A673 (cell line): ENCODE measurements around the gene MYO1F.

Source experiments
- EZH2 ChIP-seq: fragments of 200-600 bp; sonication (generic); IDR thresholded peaks from 2 replicates; pipeline ENCODE4 v1.6.1; 2017; ENCODE audit warnings: borderline replicate concordance, low read depth, mild to moderate bottlenecking, mixed read lengths, antibody characterized with exemption, low read length; ENCODE audit not compliant: poor library complexity, severe bottlenecking
- TF ChIP-seq, protein P1 (sequence below): fragments of 300-800, 200-600 bp; sonication (generic); conservative IDR thresholded peaks from 2 replicates; pipeline ENCODE4 v1.5.1; 2017; ENCODE audit warnings: low read depth, mild to moderate bottlenecking, antibody characterized with exemption, low read length, moderate library complexity, mixed read lengths

DNA sequence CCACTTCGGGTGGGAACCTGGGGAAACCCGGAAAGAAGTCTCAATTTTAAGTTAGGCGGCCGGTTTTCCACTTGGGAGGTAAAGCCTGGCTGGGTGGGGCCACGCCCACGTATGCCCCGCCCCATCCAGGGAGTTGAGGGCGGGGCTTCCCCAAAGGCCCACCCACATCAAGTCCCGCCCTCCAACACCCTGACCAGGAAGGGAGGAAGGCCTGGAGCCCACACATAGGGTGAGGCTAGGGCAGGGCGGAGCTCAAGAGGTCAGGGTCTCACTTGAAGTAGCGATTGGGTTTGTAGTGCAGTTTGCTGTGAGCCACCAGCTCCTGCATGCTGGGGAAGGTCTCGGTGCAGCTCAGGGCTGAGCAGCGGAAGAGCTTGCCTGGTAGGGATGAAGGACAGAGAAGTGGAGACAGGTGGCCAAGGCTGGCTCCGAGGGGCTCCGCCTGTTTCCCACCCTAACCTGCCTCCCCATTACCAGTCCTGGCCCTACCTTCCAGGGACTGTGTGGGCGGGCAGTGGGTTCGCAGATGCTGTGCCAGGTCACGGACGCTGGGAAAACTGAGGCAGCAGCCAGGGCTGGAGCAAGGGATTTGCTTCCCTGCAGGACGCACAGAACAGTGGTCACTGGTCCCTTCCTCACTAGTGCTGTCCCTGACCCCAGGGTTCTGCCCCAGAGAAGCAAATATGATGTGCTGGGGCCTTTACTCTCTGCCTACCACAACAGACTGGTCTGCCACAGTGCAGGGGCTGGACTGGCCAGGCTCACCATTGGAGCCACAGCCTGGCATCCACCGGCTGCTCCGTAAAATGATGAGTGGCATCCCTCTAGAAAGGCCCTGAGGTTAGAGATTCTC, 64.9 kb downstream of the MYO1F start:
- TF ChIP-seq, protein P1, sequence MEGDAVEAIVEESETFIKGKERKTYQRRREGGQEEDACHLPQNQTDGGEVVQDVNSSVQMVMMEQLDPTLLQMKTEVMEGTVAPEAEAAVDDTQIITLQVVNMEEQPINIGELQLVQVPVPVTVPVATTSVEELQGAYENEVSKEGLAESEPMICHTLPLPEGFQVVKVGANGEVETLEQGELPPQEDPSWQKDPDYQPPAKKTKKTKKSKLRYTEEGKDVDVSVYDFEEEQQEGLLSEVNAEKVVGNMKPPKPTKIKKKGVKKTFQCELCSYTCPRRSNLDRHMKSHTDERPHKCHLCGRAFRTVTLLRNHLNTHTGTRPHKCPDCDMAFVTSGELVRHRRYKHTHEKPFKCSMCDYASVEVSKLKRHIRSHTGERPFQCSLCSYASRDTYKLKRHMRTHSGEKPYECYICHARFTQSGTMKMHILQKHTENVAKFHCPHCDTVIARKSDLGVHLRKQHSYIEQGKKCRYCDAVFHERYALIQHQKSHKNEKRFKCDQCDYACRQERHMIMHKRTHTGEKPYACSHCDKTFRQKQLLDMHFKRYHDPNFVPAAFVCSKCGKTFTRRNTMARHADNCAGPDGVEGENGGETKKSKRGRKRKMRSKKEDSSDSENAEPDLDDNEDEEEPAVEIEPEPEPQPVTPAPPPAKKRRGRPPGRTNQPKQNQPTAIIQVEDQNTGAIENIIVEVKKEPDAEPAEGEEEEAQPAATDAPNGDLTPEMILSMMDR: no peak
- TF ChIP-seq EZH2: no peak
